ENCODE data around the gene PNLDC1.

The PNLDC1 gene

GRCh38 chr6:159800141-159800865 lies at the start of gene PNLDC1:
PNLDC1 (plus strand) TSS chr6:159800276; CDS start chr6:159800308, 32 bp downstream.
- H3K4me1 Mint-ChIP-seq, result peaks cover 5% of the 10 kb centered on the region
- ATAC-seq (no peak), DNase-seq (ENCODE audit: low spot score in 2 of 2) (no peak)
- H3K4me3 Mint-ChIP-seq, result no peak within 1 kb of the TSS
- H3K9me3 Mint-ChIP-seq, result no peaks in the 10 kb centered on the region
- H3K27ac Mint-ChIP-seq, result no peak within 1 kb of the TSS
- peaks cover 46% of the 10 kb centered on the region for H3K36me3 Mint-ChIP-seq

DNA sequence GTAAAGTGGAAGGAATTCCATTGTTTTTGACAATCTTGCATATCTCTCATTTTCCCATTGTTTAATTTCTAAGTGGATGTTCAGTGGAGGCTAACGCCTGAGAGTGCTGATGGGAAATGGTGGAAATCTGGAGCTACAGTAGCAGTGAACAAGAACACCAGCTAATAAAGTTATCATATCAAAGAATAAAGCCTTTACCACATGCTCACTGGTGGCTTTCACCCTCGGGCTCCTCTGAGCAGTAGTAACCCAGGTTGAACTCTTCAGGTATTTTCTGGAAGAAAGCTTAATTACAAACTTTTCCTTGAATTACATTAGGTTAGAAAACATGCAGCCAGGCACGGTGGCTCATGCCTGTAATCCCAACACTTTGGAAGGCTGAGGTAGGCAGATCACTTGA lies 48.6 kb upstream of the PNLDC1 start:
- Mint-ChIP-seq H3K4me3 (no peak overlapping the region), H3K27ac (no peak overlapping the region), H3K4me1 (no peaks in the 10 kb centered on the region), H3K36me3 (peaks cover 100% of the 10 kb centered on the region), H3K9me3 (no peaks in the 10 kb centered on the region)
- DNase-seq (ENCODE audit: low spot score in 2 of 2) (no peak), ATAC-seq (no peak)

- Mint-ChIP-seq H3K4me1 (no peaks in the 10 kb centered on the region), H3K9me3 (no peaks in the 10 kb centered on the region), H3K27ac (peak overlapping the region; percentile 60), H3K4me3 (no peak overlapping the region), H3K36me3 (peaks cover 100% of the 10 kb centered on the region)
- DNase-seq (ENCODE audit: low spot score in 2 of 2) (no peak), ATAC-seq (no peak)
Observed at GRCh38 chr6:159753081-159753872, 46.8 kb upstream of the PNLDC1 start.

- H3K4me3 Mint-ChIP-seq, result no peak overlapping the region
- ATAC-seq, result no peak
- H3K27ac Mint-ChIP-seq, result no peak overlapping the region
- H3K9me3 Mint-ChIP-seq, result no peaks in the 10 kb centered on the region
- H3K4me1 Mint-ChIP-seq, result peaks cover 5% of the 10 kb centered on the region
- no peak for DNase-seq (ENCODE audit: low spot score in 2 of 2)
- H3K36me3 Mint-ChIP-seq, result peaks cover 97% of the 10 kb centered on the region
Observed at GRCh38 chr6:159754401-159754800, 45.7 kb upstream of the PNLDC1 start.

GRCh38 chr6:159754959-159755914 lies 44.8 kb upstream of the PNLDC1 start:
- ATAC-seq (no peak), DNase-seq (ENCODE audit: low spot score in 2 of 2) (no peak)
- Mint-ChIP-seq H3K4me3 (no peak overlapping the region), H3K4me1 (peaks cover 11% of the 10 kb centered on the region), H3K36me3 (peaks cover 97% of the 10 kb centered on the region), H3K9me3 (no peaks in the 10 kb centered on the region), H3K27ac (peak overlapping the region; percentile 54)

GRCh38 chr6:159756508-159756907 lies 43.6 kb upstream of the PNLDC1 start:
- no peaks in the 10 kb centered on the region for H3K9me3 Mint-ChIP-seq
- peaks cover 24% of the 10 kb centered on the region for H3K4me1 Mint-ChIP-seq
- no peak overlapping the region for H3K4me3 Mint-ChIP-seq
- ATAC-seq (no peak), DNase-seq (ENCODE audit: low spot score in 2 of 2) (no peak)
- no peak overlapping the region for H3K27ac Mint-ChIP-seq
- peaks cover 88% of the 10 kb centered on the region for H3K36me3 Mint-ChIP-seq

DNA sequence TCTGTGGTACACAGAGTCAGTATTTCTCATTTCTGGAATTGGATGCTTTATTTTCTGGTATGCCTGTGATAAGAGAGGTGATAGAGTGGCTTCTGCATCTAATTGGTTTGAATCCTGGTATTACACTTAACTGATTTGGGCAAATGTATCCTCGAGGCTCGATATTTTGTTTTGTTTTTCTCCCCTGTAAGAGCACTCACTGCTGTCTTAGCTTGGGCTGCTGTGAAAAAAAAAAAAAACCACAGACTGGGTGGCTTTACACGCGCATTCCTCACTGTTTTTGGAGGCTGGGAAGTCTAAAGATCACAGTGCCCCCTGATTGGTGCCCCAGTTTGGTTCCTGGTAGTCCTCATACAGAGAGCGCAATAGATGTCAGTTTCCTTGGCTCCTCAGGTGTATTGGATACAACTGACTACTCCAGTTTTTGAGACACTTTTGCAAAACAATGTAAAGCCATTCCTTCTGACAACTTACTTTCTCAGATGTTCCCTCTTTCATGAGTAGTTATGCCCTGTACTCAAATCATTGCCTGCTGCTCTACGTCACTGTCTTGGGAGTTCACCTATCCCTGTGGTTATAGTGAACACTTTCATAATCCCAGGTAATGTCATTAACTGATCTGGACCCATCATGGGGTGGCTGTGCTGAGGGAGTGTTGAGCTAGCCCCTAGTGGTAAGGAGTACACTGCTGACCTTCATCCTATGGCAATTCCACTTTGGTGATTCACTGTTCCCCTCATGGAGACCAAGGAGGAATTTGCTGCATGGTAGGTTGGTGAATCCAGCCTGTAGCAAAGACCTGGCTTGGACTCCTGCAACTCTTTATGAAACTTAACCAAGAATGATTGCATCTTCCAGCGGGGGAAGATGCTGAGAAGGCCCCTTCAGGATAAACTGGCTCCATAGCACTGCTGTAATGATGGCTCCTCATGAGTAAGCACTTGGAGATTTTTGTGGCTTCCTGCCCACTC lies 41.8 kb upstream of the PNLDC1 start:
- Mint-ChIP-seq H3K9me3 (no peaks in the 10 kb centered on the region), H3K4me1 (peaks cover 30% of the 10 kb centered on the region), H3K27ac (peak overlapping the region; percentile 8), H3K4me3 (no peak overlapping the region), H3K36me3 (peaks cover 88% of the 10 kb centered on the region)
- DNase-seq (ENCODE audit: low spot score in 2 of 2) (no peak), ATAC-seq (no peak)

DNA sequence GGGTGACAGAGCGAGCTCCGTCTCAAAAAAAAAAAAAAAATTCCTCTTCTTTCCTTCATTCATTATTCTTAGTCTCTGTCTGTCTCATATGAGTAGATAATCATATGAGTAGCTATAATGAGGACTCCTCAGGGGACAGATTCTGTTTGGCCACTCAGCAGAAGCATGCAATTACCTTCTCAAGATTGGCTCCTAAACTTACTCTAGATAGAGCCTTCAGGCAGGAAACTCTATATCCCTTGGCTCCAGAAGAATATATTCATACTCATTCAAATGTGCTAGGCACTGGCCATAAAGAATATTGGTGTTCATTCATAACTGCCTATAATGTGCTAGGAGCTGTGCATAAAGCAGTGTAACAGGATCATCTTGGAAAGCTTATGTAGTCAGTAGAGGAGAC lies 40.4 kb upstream of the PNLDC1 start:
- H3K27ac Mint-ChIP-seq, result no peak overlapping the region
- ATAC-seq (no peak), DNase-seq (ENCODE audit: low spot score in 2 of 2) (no peak)
- H3K36me3 Mint-ChIP-seq, result peaks cover 88% of the 10 kb centered on the region
- no peak overlapping the region for H3K4me3 Mint-ChIP-seq
- H3K9me3 Mint-ChIP-seq, result no peaks in the 10 kb centered on the region
- H3K4me1 Mint-ChIP-seq, result peaks cover 30% of the 10 kb centered on the region

- no peak for DNase-seq (ENCODE audit: low spot score in 2 of 2)
- H3K4me1 Mint-ChIP-seq, result peaks cover 30% of the 10 kb centered on the region
- no peak for ATAC-seq
- H3K9me3 Mint-ChIP-seq, result no peaks in the 10 kb centered on the region
- H3K4me3 Mint-ChIP-seq, result peak overlapping the region; percentile 74
- H3K27ac Mint-ChIP-seq, result peak overlapping the region; percentile 92
- H3K36me3 Mint-ChIP-seq, result peaks cover 88% of the 10 kb centered on the region
Observed at GRCh38 chr6:159760602-159761057, 39.4 kb upstream of the PNLDC1 start.

DNA sequence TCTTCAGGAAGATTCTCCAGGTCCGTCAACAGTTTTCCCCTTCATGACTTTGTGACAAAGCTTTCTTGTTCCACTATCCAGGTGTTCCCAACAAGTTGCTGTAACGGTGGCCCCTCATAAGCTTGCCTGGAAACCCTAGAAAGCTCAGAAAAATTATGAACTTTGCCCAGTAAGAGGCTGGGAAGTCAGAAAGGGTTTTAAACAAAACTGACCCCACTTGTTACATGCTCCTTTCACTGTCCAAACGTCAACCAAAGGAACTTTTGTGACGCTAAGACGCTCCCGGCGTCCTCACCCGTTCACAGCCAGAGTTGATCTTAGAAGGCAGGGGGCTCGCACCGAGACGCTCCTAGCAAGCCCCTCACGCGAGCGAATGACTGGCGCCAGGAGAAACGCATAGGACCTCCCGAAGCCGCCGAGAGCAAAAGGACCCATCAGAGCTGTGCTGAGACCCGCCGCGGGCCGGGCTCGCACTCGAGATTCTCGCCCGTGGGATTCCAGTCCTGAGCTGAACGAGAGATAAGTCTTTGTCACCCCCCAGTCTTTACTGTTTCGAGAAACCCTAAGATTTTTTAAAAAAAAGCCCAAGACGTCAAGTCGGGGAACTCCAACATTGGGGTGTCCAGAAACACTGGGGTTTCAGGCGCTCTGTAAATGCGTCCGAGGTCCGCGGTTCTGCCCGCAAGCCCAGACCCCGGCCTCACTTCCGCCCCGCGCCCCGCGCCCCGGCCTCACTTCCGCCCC lies 38.8 kb upstream of the PNLDC1 start:
- peak overlapping the region; percentile 74 for H3K4me3 Mint-ChIP-seq
- H3K27ac Mint-ChIP-seq, result peak overlapping the region; percentile 92
- no peaks in the 10 kb centered on the region for H3K9me3 Mint-ChIP-seq
- ATAC-seq (peak; percentile 2), DNase-seq (ENCODE audit: low spot score in 2 of 2) (peak in 1 of 2 donors; percentile 24)
- H3K36me3 Mint-ChIP-seq, result peaks cover 88% of the 10 kb centered on the region
- peaks cover 31% of the 10 kb centered on the region for H3K4me1 Mint-ChIP-seq

- H3K27ac Mint-ChIP-seq, result peak within 1 kb of the TSS; percentile 92
- H3K9me3 Mint-ChIP-seq, result no peaks in the 10 kb centered on the region
- H3K4me3 Mint-ChIP-seq, result peak within 1 kb of the TSS; percentile 74
- ATAC-seq, result peak; percentile 98
- H3K4me1 Mint-ChIP-seq, result peaks cover 39% of the 10 kb centered on the region
- peaks cover 88% of the 10 kb centered on the region for H3K36me3 Mint-ChIP-seq
- DNase-seq (ENCODE audit: low spot score in 2 of 2), result peak; percentile 84 to 93
Observed at GRCh38 chr6:159761873-159762680, 38.0 kb upstream of the PNLDC1 start, which contains the start of gene ACAT2. ACAT2 (plus strand) TSS chr6:159762045; CDS start chr6:159762088, 43 bp downstream.

DNA sequence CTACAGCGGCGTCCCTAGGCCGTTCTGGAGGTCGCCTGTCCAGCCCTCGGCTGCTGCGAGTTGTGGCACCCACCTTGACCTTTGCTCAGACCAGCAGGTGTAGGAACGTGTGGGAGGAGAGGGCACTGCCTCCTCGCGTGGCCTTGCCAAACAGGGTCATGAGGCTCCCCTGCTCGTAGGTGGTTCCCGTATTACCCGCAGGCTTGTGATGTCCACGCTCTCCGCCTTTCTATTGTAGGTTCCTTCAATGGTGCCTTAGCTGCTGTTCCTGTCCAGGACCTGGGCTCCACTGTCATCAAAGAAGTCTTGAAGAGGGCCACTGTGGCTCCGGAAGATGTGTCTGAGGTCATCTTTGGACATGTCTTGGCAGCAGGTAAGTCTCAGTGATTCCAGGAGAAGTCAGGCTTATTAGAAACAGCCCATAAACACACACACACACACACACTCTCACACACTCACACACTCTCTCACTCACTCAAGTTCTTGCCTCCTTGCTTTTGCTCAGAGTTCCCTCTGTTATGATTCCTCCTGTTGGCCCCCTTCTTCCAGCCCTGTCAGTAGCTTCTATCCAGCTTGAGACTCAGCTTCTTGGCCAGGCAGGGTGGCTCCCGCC lies 37.3 kb upstream of the PNLDC1 start:
- Mint-ChIP-seq H3K4me3 (peak overlapping the region; percentile 74), H3K9me3 (no peaks in the 10 kb centered on the region), H3K27ac (peak overlapping the region; percentile 92), H3K4me1 (peaks cover 39% of the 10 kb centered on the region), H3K36me3 (peaks cover 88% of the 10 kb centered on the region)
- ATAC-seq, result no peak
- no peak for DNase-seq (ENCODE audit: low spot score in 2 of 2)
